ENCODE measurements around the gene RASIP1. TPM values are rescaled to one million over a fixed set of nuclear protein-coding genes. Genes with fewer than 3 reads are reported as not detected.

Gene RASIP1
- polyA plus RNA-seq, 1 experiment: 0.32 TPM

GRCh38 chr19:48705431-48705830, 35.0 kb downstream of the RASIP1 start:
- no peak overlapping the region for H3K27ac ChIP-seq (ENCODE audit: low read depth, low read length)
- POLR2A ChIA-PET: no interaction called here
- no peaks in the 10 kb centered on the region for H3K27me3 ChIP-seq (ENCODE audit: control insufficient read depth, insufficient read depth, low read length)
- no peak overlapping the region for H3K4me3 ChIP-seq (ENCODE audit: low read depth, low read length)
- peaks cover 9% of the 10 kb centered on the region; the same call in 1 of the 2 replicates for H3K9me3 ChIP-seq (ENCODE audit: control insufficient read depth, insufficient read depth, low read length)
- no peak for DNase-seq (ENCODE audit: low read depth, low spot score)
- TF ChIP-seq CTCF (IDR thresholded peaks at IDR 0.05; ENCODE audit: low read depth, low read length): no peak
- CTCF ChIA-PET: no interaction called here

- no peak overlapping the region for H3K27ac ChIP-seq (ENCODE audit: low read depth, low read length)
- DNase-seq (ENCODE audit: low read depth, low spot score): no peak
- TF ChIP-seq CTCF (IDR thresholded peaks at IDR 0.05; ENCODE audit: low read depth, low read length): no peak
- ChIA-PET POLR2A (no interaction called here), CTCF (no interaction called here)
- no peak overlapping the region for H3K4me3 ChIP-seq (ENCODE audit: low read depth, low read length)
- H3K9me3 ChIP-seq (ENCODE audit: control insufficient read depth, insufficient read depth, low read length): peaks cover 9% of the 10 kb centered on the region; the same call in 1 of the 2 replicates
- no peaks in the 10 kb centered on the region for H3K27me3 ChIP-seq (ENCODE audit: control insufficient read depth, insufficient read depth, low read length)
These were observed 37.1 kb downstream of the RASIP1 start for GRCh38 chr19:48703316-48703715.

GRCh38 chr19:48702701-48703100, 37.7 kb downstream of the RASIP1 start:
- ChIA-PET CTCF (no interaction called here), POLR2A (no interaction called here)
- Histone ChIP-seq H3K27me3 (ENCODE audit: control insufficient read depth, insufficient read depth, low read length) (no peaks in the 10 kb centered on the region), H3K27ac (ENCODE audit: low read depth, low read length) (no peak overlapping the region), H3K4me3 (ENCODE audit: low read depth, low read length) (no peak overlapping the region), H3K9me3 (ENCODE audit: control insufficient read depth, insufficient read depth, low read length) (peaks cover 9% of the 10 kb centered on the region; the same call in 1 of the 2 replicates)
- no peak for TF ChIP-seq CTCF (IDR thresholded peaks at IDR 0.05; ENCODE audit: low read depth, low read length)
- DNase-seq (ENCODE audit: low read depth, low spot score): no peak

GRCh38 chr19:48698046-48698445, 42.4 kb downstream of the RASIP1 start:
- TF ChIP-seq CTCF (IDR thresholded peaks at IDR 0.05; ENCODE audit: low read depth, low read length): no peak
- H3K27ac ChIP-seq (ENCODE audit: low read depth, low read length): no peak overlapping the region
- POLR2A ChIA-PET: interaction anchor here (0.7 kb wide), 1 partner anchor 12 kb away, joined by 5 read pairs; no protein-coding TSS in a partner anchor
- H3K4me3 ChIP-seq (ENCODE audit: low read depth, low read length): no peak overlapping the region
- CTCF ChIA-PET: interaction anchor here (0.8 kb wide), 1 partner anchor 90 kb away, joined by 3 read pairs; no protein-coding TSS in a partner anchor
- no peak for DNase-seq (ENCODE audit: low read depth, low spot score)
- H3K9me3 ChIP-seq (ENCODE audit: control insufficient read depth, insufficient read depth, low read length): peaks cover 1% of the 10 kb centered on the region; the same call in 1 of the 2 replicates
- H3K27me3 ChIP-seq (ENCODE audit: control insufficient read depth, insufficient read depth, low read length): peaks cover 14% of the 10 kb centered on the region

GRCh38 chr19:48696353-48697010, 43.9 kb downstream of the RASIP1 start:
- Histone ChIP-seq H3K4me3 (ENCODE audit: low read depth, low read length) (no peak overlapping the region), H3K27me3 (ENCODE audit: control insufficient read depth, insufficient read depth, low read length) (peaks cover 14% of the 10 kb centered on the region), H3K27ac (ENCODE audit: low read depth, low read length) (no peak overlapping the region), H3K9me3 (ENCODE audit: control insufficient read depth, insufficient read depth, low read length) (no peaks in the 10 kb centered on the region; the same call in 1 of the 2 replicates)
- DNase-seq (ENCODE audit: low read depth, low spot score): no peak
- ChIA-PET CTCF (interaction anchor here (0.7 to 1.2 kb wide), 2 partner anchors 21 to 99 kb away, joined by 3 to 5 read pairs; no protein-coding TSS in a partner anchor), POLR2A (interaction anchor here (0.6 kb wide), 2 partner anchors 15 to 18 kb away, joined by 3 to 4 read pairs; no protein-coding TSS in a partner anchor)
- no peak for TF ChIP-seq CTCF (IDR thresholded peaks at IDR 0.05; ENCODE audit: low read depth, low read length)

Data from AG04450 (cell line).